GM18526 (cell line): ENCODE data around the gene CNTF.

Experiments
- POLR2A ChIP-seq: IDR thresholded peaks from 3 replicates; pipeline ENCODE4 v1.6.1; 2011; ENCODE audit not compliant: insufficient read length; ENCODE audit errors: extremely low read depth

The CNTF gene

GRCh38 chr11:58629857-58630256 is 7.4 kb downstream of the CNTF start:
- no peak for TF ChIP-seq POLR2A

GRCh38 chr11:58631378-58631777 is 8.9 kb downstream of the CNTF start:
- no peak for TF ChIP-seq POLR2A

- no peak for TF ChIP-seq POLR2A
Observed at GRCh38 chr11:58632510-58632909, 10.0 kb downstream of the CNTF start.

- no peak for TF ChIP-seq POLR2A
Observed at GRCh38 chr11:58636587-58636986, 14.1 kb downstream of the CNTF start.

- TF ChIP-seq POLR2A: no peak
Observed at GRCh38 chr11:58637371-58637770, 14.9 kb downstream of the CNTF start.

GRCh38 chr11:58639103-58639502 is 16.6 kb downstream of the CNTF start:
- TF ChIP-seq POLR2A: no peak

GRCh38 chr11:58639669-58640068 is 17.2 kb downstream of the CNTF start:
- no peak for TF ChIP-seq POLR2A

- TF ChIP-seq POLR2A: no peak
Observed at GRCh38 chr11:58640386-58641023, 18.0 kb downstream of the CNTF start.

GRCh38 chr11:58641341-58641740 is 18.9 kb downstream of the CNTF start:
- TF ChIP-seq POLR2A: no peak

- no peak for TF ChIP-seq POLR2A
Observed at GRCh38 chr11:58641803-58642581, 19.5 kb downstream of the CNTF start.

GRCh38 chr11:58645854-58646253 is 23.4 kb downstream of the CNTF start:
- no peak for TF ChIP-seq POLR2A

- TF ChIP-seq POLR2A: no peak
Observed at GRCh38 chr11:58647141-58647699, 24.8 kb downstream of the CNTF start.

- no peak for TF ChIP-seq POLR2A
Observed at GRCh38 chr11:58647866-58648265, 25.4 kb downstream of the CNTF start.

GRCh38 chr11:58649623-58650022 is 27.2 kb downstream of the CNTF start:
- no peak for TF ChIP-seq POLR2A

- TF ChIP-seq POLR2A: no peak
Observed at GRCh38 chr11:58650496-58650895, 28.0 kb downstream of the CNTF start.

- no peak for TF ChIP-seq POLR2A
Observed at GRCh38 chr11:58652726-58653280, 30.3 kb downstream of the CNTF start.
